RWPE1 (cell line): Measurements from ENCODE around the gene SPAG16.

Experiments
- CTCF ChIA-PET: fragments of 350-600 bp; sonication (Branson Sonifier 250); formaldehyde crosslinking; extraction: SDS; loops from one replicate; lab custom pipeline; 2021; lab: Yijun Ruan, JAX
- POLR2A ChIA-PET: fragments of 400-600 bp; formaldehyde crosslinking; extraction: SDS; loops from one replicate; lab custom pipeline; 2020; ENCODE audit warnings: antibody characterized with exemption; ENCODE audit not compliant: low non-redundant PET; lab: Yijun Ruan, JAX
- DNase-seq: peaks from one replicate; pipeline ENCODE4 v3.0.0; 2012; ENCODE audit warnings: low spot score
- H3K27ac ChIP-seq: fragments of 450-650 bp; 2 replicates; pipeline ENCODE4 v1.5.1; 2017
- CTCF ChIP-seq: fragments of 450-650 bp; conservative IDR thresholded peaks from 2 replicates; pipeline ENCODE4 v1.5.1; 2017; ENCODE audit warnings: low read depth, mild to moderate bottlenecking

The SPAG16 gene

GRCh38 chr2:214328941-214329340 lies 1044.7 kb downstream of the SPAG16 start:
- no peak overlapping the region for H3K27ac ChIP-seq
- ChIA-PET CTCF (interaction anchor here (0.5 to 0.6 kb wide), 2 partner anchors 18 to 87 kb away, joined by 3 to 4 read pairs; no protein-coding TSS in a partner anchor), POLR2A (no interaction called here)
- no peak for TF ChIP-seq CTCF
- no peak for DNase-seq

DNA sequence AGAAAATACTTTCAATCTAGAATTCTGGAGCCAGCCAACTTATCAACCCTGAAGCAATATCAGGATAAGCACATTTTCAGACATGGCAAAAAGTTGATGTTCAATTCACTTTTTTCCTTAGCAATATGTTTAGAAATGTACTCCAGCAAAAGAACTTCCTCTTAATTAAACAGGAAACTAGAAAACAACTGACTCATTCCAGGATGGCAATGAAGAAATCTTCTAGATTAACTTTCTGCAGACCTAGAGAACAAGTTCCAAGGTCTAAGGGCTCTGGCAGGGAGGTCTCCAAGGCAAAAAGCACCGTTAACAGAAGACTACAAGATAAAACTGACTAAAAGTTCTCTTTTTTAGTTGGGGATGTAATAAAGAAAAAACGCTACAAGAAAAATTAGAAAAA lies 1057.4 kb downstream of the SPAG16 start:
- POLR2A ChIA-PET: interaction anchor here (0.6 kb wide), 1 partner anchor 1024 kb away, joined by 4 read pairs; no protein-coding TSS in a partner anchor
- no peak overlapping the region for H3K27ac ChIP-seq
- CTCF ChIA-PET: no interaction called here
- DNase-seq: no peak
- no peak for TF ChIP-seq CTCF

DNA sequence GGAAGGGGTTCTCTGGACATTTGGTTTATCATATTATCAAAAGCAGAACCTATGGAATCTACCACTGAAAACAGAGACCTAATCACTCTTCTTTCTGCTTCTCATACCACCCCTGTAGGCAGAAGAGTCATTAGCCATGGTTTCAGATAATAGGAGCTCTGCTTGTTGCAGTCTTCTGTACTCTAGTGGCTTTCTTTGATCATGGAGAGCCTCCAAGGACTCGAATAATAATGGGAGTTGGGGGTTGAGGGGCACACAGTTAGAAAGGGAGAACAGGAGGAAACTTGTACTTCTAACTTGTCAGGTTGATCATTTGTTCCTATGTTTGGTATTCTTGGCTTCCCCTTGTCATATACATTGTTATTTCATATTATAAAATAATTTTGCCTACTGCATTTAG lies 1074.2 kb downstream of the SPAG16 start:
- CTCF ChIA-PET: interaction anchor here (0.7 kb wide), 1 partner anchor 427 kb away, joined by 3 read pairs; no protein-coding TSS in a partner anchor
- POLR2A ChIA-PET: no interaction called here
- DNase-seq: no peak
- no peak for TF ChIP-seq CTCF
- no peak overlapping the region for H3K27ac ChIP-seq

- CTCF ChIA-PET: no interaction called here
- POLR2A ChIA-PET: no interaction called here
- no peak overlapping the region for H3K27ac ChIP-seq
- no peak for TF ChIP-seq CTCF
- no peak for DNase-seq
Observed at GRCh38 chr2:214361116-214361515, 1076.9 kb downstream of the SPAG16 start.

GRCh38 chr2:214365549-214365948 lies 1081.3 kb downstream of the SPAG16 start:
- no peak overlapping the region for H3K27ac ChIP-seq
- ChIA-PET POLR2A (no interaction called here), CTCF (no interaction called here)
- no peak for TF ChIP-seq CTCF
- no peak for DNase-seq

DNA sequence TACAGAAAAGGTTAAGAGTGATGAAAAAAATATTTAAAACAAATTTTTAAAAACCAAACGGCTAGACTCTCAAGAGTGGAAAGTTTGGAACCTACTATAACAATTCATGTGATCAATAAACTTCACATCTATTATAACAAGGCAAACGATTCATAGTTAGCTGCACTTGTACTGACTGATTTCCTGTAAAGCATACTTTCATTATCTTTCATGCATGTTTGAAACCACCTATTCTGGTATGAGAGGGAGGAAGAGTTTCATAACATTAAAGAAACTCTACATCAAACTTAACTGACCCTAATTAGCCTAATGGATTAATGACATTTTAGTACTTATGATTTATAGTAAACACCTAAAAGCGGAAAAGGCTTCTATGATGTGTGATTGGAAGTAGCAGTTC lies 1082.9 kb downstream of the SPAG16 start:
- TF ChIP-seq CTCF: no peak
- POLR2A ChIA-PET: no interaction called here
- no peak overlapping the region for H3K27ac ChIP-seq
- no peak for DNase-seq
- CTCF ChIA-PET: no interaction called here
